CD8-positive, alpha-beta memory T cell (primary cell): ENCODE results near the gene CST7. TPM values are rescaled to one million over a fixed set of nuclear protein-coding genes. Genes with fewer than 3 reads are reported as not detected.
A peak's percentile ranks its signal among the peaks of the same experiment; 100 is the strongest.

Experiments used
- CTCF ChIA-PET: fragments of 350-600 bp; sonication (Branson Sonifier 250); formaldehyde crosslinking; loops from one replicate; lab custom pipeline; 2021; ENCODE audit warnings: antibody characterized with exemption; lab: Charles Lee
- POLR2A ChIA-PET: fragments of 350-600 bp; sonication (Branson Sonifier 250); formaldehyde crosslinking; loops from one replicate; lab custom pipeline; 2021; ENCODE audit warnings: antibody characterized with exemption; lab: Charles Lee
- DNase-seq, 5 donors: peaks; one replicate each; pipeline versions ENCODE4 v3.0.0 to v3.0.0-alpha.2; 2020 to 2022; ENCODE audit warnings: mixed read lengths in 1 of 5
- H3K27ac ChIP-seq: one replicate; pipeline ENCODE4 v1.7.0; 2013; ENCODE audit warnings: low read depth, mild to moderate bottlenecking, low read length, moderate library complexity
- H3K27me3 ChIP-seq: 2 replicates; pipeline ENCODE4 v1.7.0; 2013; ENCODE audit warnings: low read length, mild to moderate bottlenecking; ENCODE audit not compliant: insufficient read depth, poor library complexity, severe bottlenecking
- H3K36me3 ChIP-seq: 2 replicates; pipeline ENCODE4 v1.7.0; 2013; ENCODE audit warnings: mild to moderate bottlenecking, low read length, moderate library complexity; ENCODE audit not compliant: insufficient read depth
- H3K4me1 ChIP-seq: 2 replicates; pipeline ENCODE4 v1.7.0; 2013; ENCODE audit warnings: mild to moderate bottlenecking, low read length, moderate library complexity; ENCODE audit not compliant: insufficient read depth
- H3K4me3 ChIP-seq: 2 replicates; pipeline ENCODE4 v1.7.0; 2013; ENCODE audit warnings: mild to moderate bottlenecking, low read length
- H3K9me3 ChIP-seq: 2 replicates; pipeline ENCODE4 v1.7.0; 2013; ENCODE audit warnings: mild to moderate bottlenecking, low read length
- H3K27ac Mint-ChIP-seq, 8 donors: one replicate each; pipeline ENCODE4 v1.8.0; 2020 to 2021; ENCODE audit warnings: mixed read lengths in 8 of 8, mild to moderate bottlenecking in 6 of 8, inconsistent platforms in 3 of 8, moderate library complexity in 3 of 8
- H3K27me3 Mint-ChIP-seq, 2 donors: one replicate each; pipeline ENCODE4 v1.8.0; 2020 to 2021; ENCODE audit warnings: mixed read lengths in 2 of 2, mild to moderate bottlenecking in 1 of 2, moderate library complexity in 1 of 2
- H3K36me3 Mint-ChIP-seq, 3 donors: one replicate each; pipeline ENCODE4 v1.8.0; 2020 to 2021; ENCODE audit warnings: mixed read lengths in 3 of 3, inconsistent platforms in 1 of 3, mild to moderate bottlenecking in 1 of 3
- H3K4me1 Mint-ChIP-seq, 3 donors: one replicate each; pipeline ENCODE4 v1.8.0; 2020 to 2021; ENCODE audit warnings: mixed read lengths in 3 of 3, inconsistent platforms in 1 of 3, mild to moderate bottlenecking in 1 of 3
- H3K4me3 Mint-ChIP-seq, 7 donors: one replicate each; pipeline ENCODE4 v1.8.0; 2020 to 2021; ENCODE audit warnings: mixed read lengths in 7 of 7, mild to moderate bottlenecking in 6 of 7, moderate library complexity in 4 of 7, inconsistent platforms in 2 of 7
- H3K9me3 Mint-ChIP-seq, 5 donors: one replicate each; pipeline ENCODE4 v1.8.0; 2020 to 2022; ENCODE audit warnings: mixed read lengths in 5 of 5, mild to moderate bottlenecking in 3 of 5, moderate library complexity in 2 of 5, inconsistent platforms in 1 of 5
- polyA plus RNA-seq: library from polyadenylated mRNA; unstranded; fragments of 300-500 nt; fragmentation: Illumina TruSeq; gene quantifications from one replicate; pipeline ENCODE4 v1.2.3, GENCODE V29; 2021
- total RNA-seq, 2 experiments: library from RNA; stranded (reverse); gene quantifications; one replicate each; pipeline ENCODE4 v1.2.3, GENCODE V29; 2021

The CST7 gene
- total and polyA plus RNA-seq, 3 experiments from 2014 or later: 124 to 889 (median 131) TPM

GRCh38 chr20:24990810-24991252 is 41.8 kb downstream of the CST7 start:
- peaks cover 76% of the 10 kb centered on the region for H3K4me1 ChIP-seq
- H3K36me3 ChIP-seq: no peaks in the 10 kb centered on the region
- H3K4me3 Mint-ChIP-seq: peak overlapping the region; percentile 94 to 99 (median 96)
- H3K36me3 Mint-ChIP-seq: peaks cover 0 to 33% (median 2%) of the 10 kb centered on the region in 3 donors
- peaks cover 0 to 6% of the 10 kb centered on the region in 2 donors for H3K27me3 Mint-ChIP-seq
- H3K27ac ChIP-seq: no peak overlapping the region
- peak overlapping the region; percentile 84 for H3K4me3 ChIP-seq
- no peaks in the 10 kb centered on the region for H3K9me3 Mint-ChIP-seq
- ChIA-PET POLR2A (interaction anchor here (1.3 kb wide), 1 partner anchor 67 kb away, joined by 3 read pairs; the partner anchor contains the start of gene ACSS1), CTCF (no interaction called here)
- no peak for DNase-seq
- peaks cover 79 to 89% (median 85%) of the 10 kb centered on the region in 3 donors for H3K4me1 Mint-ChIP-seq
- H3K27me3 ChIP-seq: no peaks in the 10 kb centered on the region
- peak overlapping the region; percentile 54 to 100 (median 98) for H3K27ac Mint-ChIP-seq
- no peaks in the 10 kb centered on the region for H3K9me3 ChIP-seq

GRCh38 chr20:24991897-24992486 is 42.9 kb downstream of the CST7 start:
- Histone ChIP-seq H3K4me3 (peak overlapping the region; percentile 84), H3K36me3 (no peaks in the 10 kb centered on the region), H3K4me1 (peaks cover 66% of the 10 kb centered on the region), H3K27ac (peak overlapping the region; percentile 95), H3K9me3 (no peaks in the 10 kb centered on the region), H3K27me3 (no peaks in the 10 kb centered on the region)
- Mint-ChIP-seq H3K9me3 (no peaks in the 10 kb centered on the region), H3K4me3 (peak overlapping the region; percentile 94 to 99 (median 96)), H3K36me3 (peaks cover 0 to 33% (median 2%) of the 10 kb centered on the region in 3 donors), H3K27me3 (peaks cover 0 to 6% of the 10 kb centered on the region in 2 donors), H3K27ac (peak overlapping the region; percentile 97 to 100 (median 98)), H3K4me1 (peaks cover 67 to 77% (median 73%) of the 10 kb centered on the region in 3 donors)
- ChIA-PET POLR2A (interaction anchor here (1.2 to 4.1 kb wide), 3 partner anchors 66 to 99 kb away, joined by 3 to 26 read pairs (median 6); partner anchors contain the start of gene ACSS1), CTCF (interaction anchor here (0.7 to 1.6 kb wide), 4 partner anchors 12 to 62 kb away, joined by 3 to 4 read pairs (median 4); no protein-coding TSS in a partner anchor)
- peak in 2 of 5 donors; percentile 8 to 9 for DNase-seq

GRCh38 chr20:24992487-24993205 is 43.6 kb downstream of the CST7 start, which contains the start of gene APMAP:
APMAP (minus strand) TSS chr20:24992751; CDS start chr20:24992688, 63 bp downstream.
- H3K4me3 ChIP-seq: peak within 1 kb of the TSS; percentile 84
- peak within 1 kb of the TSS; percentile 97 to 100 (median 98) for H3K27ac Mint-ChIP-seq
- no peaks in the 10 kb centered on the region for H3K9me3 ChIP-seq
- H3K9me3 Mint-ChIP-seq: no peaks in the 10 kb centered on the region
- CTCF ChIA-PET: interaction anchor here (0.9 to 8.5 kb wide), 4 partner anchors 11 to 69 kb away, joined by 3 to 147 read pairs (median 4); partner anchors contain the start of gene ACSS1
- H3K27me3 Mint-ChIP-seq: peaks cover 0 to 6% of the 10 kb centered on the region in 2 donors
- DNase-seq: peak; percentile 94 to 97 (median 95)
- H3K36me3 Mint-ChIP-seq: peaks cover 0 to 32% (median 2%) of the 10 kb centered on the region in 3 donors
- H3K4me1 Mint-ChIP-seq: peaks cover 60 to 71% (median 67%) of the 10 kb centered on the region in 3 donors
- POLR2A ChIA-PET: interaction anchor here (0.8 to 4.1 kb wide), 4 partner anchors 38 to 98 kb away, joined by 3 to 26 read pairs (median 5); partner anchors contain the start of gene ACSS1
- H3K27ac ChIP-seq: peak within 1 kb of the TSS; percentile 95
- peak within 1 kb of the TSS; percentile 94 to 99 (median 96) for H3K4me3 Mint-ChIP-seq
- H3K36me3 ChIP-seq: no peaks in the 10 kb centered on the region
- H3K27me3 ChIP-seq: no peaks in the 10 kb centered on the region
- H3K4me1 ChIP-seq: peaks cover 60% of the 10 kb centered on the region

- Mint-ChIP-seq H3K27ac (peak overlapping the region; percentile 97 to 100 (median 98)), H3K27me3 (peaks cover 0 to 5% of the 10 kb centered on the region in 2 donors), H3K4me3 (peak overlapping the region; percentile 94 to 99 (median 96)), H3K4me1 (peaks cover 51 to 62% (median 58%) of the 10 kb centered on the region in 3 donors), H3K9me3 (no peaks in the 10 kb centered on the region), H3K36me3 (peaks cover 0 to 28% (median 2%) of the 10 kb centered on the region in 3 donors)
- peak overlapping the region; percentile 84 for H3K4me3 ChIP-seq
- DNase-seq: no peak
- H3K36me3 ChIP-seq: no peaks in the 10 kb centered on the region
- peak overlapping the region; percentile 95 for H3K27ac ChIP-seq
- ChIA-PET POLR2A (interaction anchor here (0.8 to 4.1 kb wide), 4 partner anchors 39 to 72 kb away, joined by 3 to 26 read pairs (median 4); partner anchors contain the start of gene ACSS1), CTCF (interaction anchor here (0.8 to 8.5 kb wide), 15 partner anchors 11 to 301 kb away, joined by 3 to 147 read pairs (median 4); partner anchors contain the start of genes ACSS1 and ENTPD6)
- H3K9me3 ChIP-seq: no peaks in the 10 kb centered on the region
- H3K4me1 ChIP-seq: peaks cover 51% of the 10 kb centered on the region
- no peaks in the 10 kb centered on the region for H3K27me3 ChIP-seq
Observed at GRCh38 chr20:24993337-24994185, 44.5 kb downstream of the CST7 start.

GRCh38 chr20:24994186-24994465 is 45.1 kb downstream of the CST7 start:
- H3K27me3 Mint-ChIP-seq: peaks cover 0 to 3% of the 10 kb centered on the region in 2 donors
- ChIA-PET POLR2A (interaction anchor here (0.9 to 4.1 kb wide), 2 partner anchors 64 to 71 kb away, joined by 3 to 26 read pairs; partner anchors contain the start of gene ACSS1), CTCF (interaction anchor here (0.8 to 8.5 kb wide), 15 partner anchors 15 to 301 kb away, joined by 3 to 147 read pairs (median 4); partner anchors contain the start of genes ACSS1 and ENTPD6)
- H3K4me3 Mint-ChIP-seq: peak overlapping the region in 6 of 7 donors; percentile 11 to 83 (median 50)
- Histone ChIP-seq H3K4me3 (no peak overlapping the region), H3K4me1 (peaks cover 47% of the 10 kb centered on the region), H3K27me3 (no peaks in the 10 kb centered on the region), H3K9me3 (no peaks in the 10 kb centered on the region), H3K27ac (no peak overlapping the region), H3K36me3 (no peaks in the 10 kb centered on the region)
- H3K27ac Mint-ChIP-seq: peak overlapping the region in 7 of 8 donors; percentile 89 to 100 (median 98)
- DNase-seq: no peak
- peaks cover 0 to 23% (median 2%) of the 10 kb centered on the region in 3 donors for H3K36me3 Mint-ChIP-seq
- no peaks in the 10 kb centered on the region for H3K9me3 Mint-ChIP-seq
- peaks cover 46 to 56% (median 52%) of the 10 kb centered on the region in 3 donors for H3K4me1 Mint-ChIP-seq

GRCh38 chr20:24994470-24995368 is 45.6 kb downstream of the CST7 start:
- peak; percentile 66 to 87 (median 77) for DNase-seq
- Mint-ChIP-seq H3K27me3 (peaks cover 0 to 3% of the 10 kb centered on the region in 2 donors), H3K4me1 (peaks cover 40 to 50% (median 46%) of the 10 kb centered on the region in 3 donors), H3K9me3 (no peaks in the 10 kb centered on the region), H3K36me3 (peaks cover 0 to 18% (median 2%) of the 10 kb centered on the region in 3 donors), H3K27ac (peak overlapping the region; percentile 38 to 100 (median 96)), H3K4me3 (peak overlapping the region in 6 of 7 donors; percentile 19 to 76 (median 61))
- ChIA-PET CTCF (interaction anchor here (0.8 to 8.5 kb wide), 17 partner anchors 15 to 401 kb away, joined by 3 to 147 read pairs (median 5); partner anchors contain the start of genes ACSS1 and ENTPD6), POLR2A (interaction anchor here (0.9 to 4.1 kb wide), 2 partner anchors 63 to 71 kb away, joined by 3 to 26 read pairs; partner anchors contain the start of gene ACSS1)
- Histone ChIP-seq H3K4me1 (peaks cover 42% of the 10 kb centered on the region), H3K4me3 (no peak overlapping the region), H3K27me3 (no peaks in the 10 kb centered on the region), H3K27ac (no peak overlapping the region), H3K9me3 (no peaks in the 10 kb centered on the region), H3K36me3 (no peaks in the 10 kb centered on the region)
